Esophagus muscularis mucosa (tissue), 3 donors: ENCODE results near the gene CKS1B.

Experiments
- POLR2AphosphoS5 ChIP-seq, 2 donors: sonication (generic); formaldehyde crosslinking; IDR thresholded peaks; one replicate each; pipeline ENCODE4 v1.6.1; 2017; ENCODE audit warnings: antibody characterized with exemption in 2 of 2
- TF ChIP-seq, protein P1 (sequence below), 3 experiments: fragments of 200-600 bp in 2 of 3; fragments of 450-650 bp in 1 of 3; sonication (generic) in 2 of 3; IDR thresholded peaks; one replicate each; pipeline ENCODE4 v1.5.1; 2017 to 2019; ENCODE audit warnings: antibody characterized with exemption in 3 of 3, mild to moderate bottlenecking in 2 of 3, moderate library complexity in 1 of 3

DNA sequence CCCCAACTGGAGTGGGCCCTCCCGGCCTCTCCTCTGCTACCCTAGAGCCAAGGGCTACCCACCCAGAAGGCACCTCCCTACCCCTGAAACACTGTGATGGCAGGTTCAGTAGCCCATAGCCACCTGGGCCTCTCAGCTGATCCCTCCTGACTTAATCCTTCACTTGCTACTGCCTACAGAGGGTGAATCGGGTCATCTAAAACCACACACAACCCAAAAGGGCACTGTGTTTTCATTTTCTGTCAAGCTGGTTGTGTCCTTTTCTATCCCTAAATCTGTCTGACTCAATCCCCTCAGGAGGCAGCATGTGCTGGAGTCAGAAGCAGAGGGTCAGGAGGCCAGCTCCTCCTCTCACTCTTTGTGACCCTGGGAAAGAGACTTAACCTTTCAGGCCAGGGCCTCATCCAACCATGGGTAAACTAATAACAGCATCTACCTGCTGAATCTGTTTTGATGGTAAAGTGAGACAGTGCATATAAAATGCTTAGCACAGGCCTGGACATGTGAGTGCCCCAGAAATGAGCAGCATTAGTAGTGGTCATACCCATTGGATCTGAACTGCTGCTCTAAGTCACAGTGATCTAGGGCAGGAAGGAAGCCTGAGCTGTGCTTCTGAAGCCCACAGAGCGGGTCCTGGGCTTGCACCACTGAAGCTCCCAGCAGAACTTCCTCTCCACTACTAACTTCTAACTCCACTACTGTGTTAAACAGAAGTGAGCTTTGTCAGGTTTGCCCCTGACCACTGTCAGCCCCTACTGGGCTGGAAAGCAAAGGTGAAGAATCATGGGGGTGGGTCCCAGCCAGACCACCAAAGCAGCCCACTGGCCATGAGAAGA is 48.9 kb upstream of the CKS1B start:
- TF ChIP-seq POLR2AphosphoS5 (IDR thresholded peaks at IDR 0.05), result no peak
- TF ChIP-seq, protein P1, sequence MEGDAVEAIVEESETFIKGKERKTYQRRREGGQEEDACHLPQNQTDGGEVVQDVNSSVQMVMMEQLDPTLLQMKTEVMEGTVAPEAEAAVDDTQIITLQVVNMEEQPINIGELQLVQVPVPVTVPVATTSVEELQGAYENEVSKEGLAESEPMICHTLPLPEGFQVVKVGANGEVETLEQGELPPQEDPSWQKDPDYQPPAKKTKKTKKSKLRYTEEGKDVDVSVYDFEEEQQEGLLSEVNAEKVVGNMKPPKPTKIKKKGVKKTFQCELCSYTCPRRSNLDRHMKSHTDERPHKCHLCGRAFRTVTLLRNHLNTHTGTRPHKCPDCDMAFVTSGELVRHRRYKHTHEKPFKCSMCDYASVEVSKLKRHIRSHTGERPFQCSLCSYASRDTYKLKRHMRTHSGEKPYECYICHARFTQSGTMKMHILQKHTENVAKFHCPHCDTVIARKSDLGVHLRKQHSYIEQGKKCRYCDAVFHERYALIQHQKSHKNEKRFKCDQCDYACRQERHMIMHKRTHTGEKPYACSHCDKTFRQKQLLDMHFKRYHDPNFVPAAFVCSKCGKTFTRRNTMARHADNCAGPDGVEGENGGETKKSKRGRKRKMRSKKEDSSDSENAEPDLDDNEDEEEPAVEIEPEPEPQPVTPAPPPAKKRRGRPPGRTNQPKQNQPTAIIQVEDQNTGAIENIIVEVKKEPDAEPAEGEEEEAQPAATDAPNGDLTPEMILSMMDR (IDR thresholded peaks at IDR 0.05), result no peak
